Activated CD8-positive, alpha-beta T cell treated with anti-CD3 and anti-CD28 coated beads for 36 hours (primary cell): ENCODE results near the gene SCFD1. TPM values are rescaled to one million over a fixed set of nuclear protein-coding genes. Genes with fewer than 3 reads are reported as not detected.

Source experiments
- ATAC-seq: fragments of 200-7000 bp; cut with Tn5 transposase; one replicate; pipeline ENCODE4 v1.10.0; 2021; ENCODE audit warnings: mild to moderate bottlenecking, moderate library complexity
- CTCF ChIA-PET: fragments of 350-600 bp; sonication (Branson Sonifier 250); formaldehyde crosslinking; loops from one replicate; lab custom pipeline; 2021; ENCODE audit warnings: antibody characterized with exemption; lab: Charles Lee
- POLR2A ChIA-PET: fragments of 350-600 bp; sonication (Branson Sonifier 250); formaldehyde crosslinking; loops from one replicate; lab custom pipeline; 2021; ENCODE audit warnings: antibody characterized with exemption; lab: Charles Lee
- DNase-seq: peaks from one replicate; pipeline ENCODE4 v3.0.0-alpha.2; 2020
- H3K27ac Mint-ChIP-seq: one replicate; pipeline ENCODE4 v1.8.0; 2021; ENCODE audit warnings: mild to moderate bottlenecking, mixed read lengths
- H3K27me3 Mint-ChIP-seq: one replicate; pipeline ENCODE4 v1.8.0; 2021; ENCODE audit warnings: mixed read lengths
- H3K36me3 Mint-ChIP-seq: one replicate; pipeline ENCODE4 v1.8.0; 2021; ENCODE audit warnings: low read depth, mixed read lengths
- H3K4me1 Mint-ChIP-seq: one replicate; pipeline ENCODE4 v1.8.0; 2021; ENCODE audit warnings: low read depth, mixed read lengths
- H3K4me3 Mint-ChIP-seq: one replicate; pipeline ENCODE4 v1.8.0; 2021; ENCODE audit warnings: mild to moderate bottlenecking, moderate library complexity, mixed read lengths
- H3K9me3 Mint-ChIP-seq: one replicate; pipeline ENCODE4 v1.8.0; 2021; ENCODE audit warnings: mixed read lengths
- intact Hi-C: fragments of 100-400 bp; cut with micrococcal nuclease; formaldehyde crosslinking; loops from one replicate; pipeline ENCODE4 v1.10.0; 2022
- total RNA-seq, 2 experiments: library from RNA; stranded (reverse); gene quantifications; one replicate each; pipeline ENCODE4 v1.2.3, GENCODE V29; 2021
- TF ChIP-seq, protein P1 (sequence below): fragments of 200-600 bp; IDR thresholded peaks from one replicate; pipeline ENCODE4 v1.8.0; 2022; ENCODE audit warnings: antibody characterized with exemption, mild to moderate bottlenecking

Gene SCFD1
- total RNA-seq, 2 experiments from 2014 or later: 61.6 to 67.2 TPM

DNA sequence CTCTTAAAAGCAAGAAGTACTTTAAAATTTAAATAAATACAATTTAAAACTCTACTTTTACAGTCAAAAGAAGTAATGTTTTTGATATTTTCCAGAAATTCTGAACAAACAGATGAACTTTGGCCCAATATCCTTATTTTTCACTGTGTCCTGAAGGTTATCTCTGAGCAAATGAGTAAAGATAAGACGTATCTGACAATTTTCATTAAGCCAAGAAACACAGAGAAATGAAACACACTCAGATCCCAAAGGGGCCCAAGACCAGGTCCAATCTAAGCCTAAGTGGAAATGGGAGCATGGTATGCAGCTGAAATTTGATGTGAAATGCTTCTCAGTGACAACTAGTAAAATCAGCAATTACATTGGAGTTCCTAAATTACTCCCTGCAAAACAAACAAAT, 146.7 kb downstream of the SCFD1 start:
- peaks cover 19% of the 10 kb centered on the region for H3K27me3 Mint-ChIP-seq
- no peak overlapping the region for H3K27ac Mint-ChIP-seq
- ChIA-PET POLR2A (no interaction called here), CTCF (no interaction called here)
- ATAC-seq: no peak
- TF ChIP-seq, protein P1, sequence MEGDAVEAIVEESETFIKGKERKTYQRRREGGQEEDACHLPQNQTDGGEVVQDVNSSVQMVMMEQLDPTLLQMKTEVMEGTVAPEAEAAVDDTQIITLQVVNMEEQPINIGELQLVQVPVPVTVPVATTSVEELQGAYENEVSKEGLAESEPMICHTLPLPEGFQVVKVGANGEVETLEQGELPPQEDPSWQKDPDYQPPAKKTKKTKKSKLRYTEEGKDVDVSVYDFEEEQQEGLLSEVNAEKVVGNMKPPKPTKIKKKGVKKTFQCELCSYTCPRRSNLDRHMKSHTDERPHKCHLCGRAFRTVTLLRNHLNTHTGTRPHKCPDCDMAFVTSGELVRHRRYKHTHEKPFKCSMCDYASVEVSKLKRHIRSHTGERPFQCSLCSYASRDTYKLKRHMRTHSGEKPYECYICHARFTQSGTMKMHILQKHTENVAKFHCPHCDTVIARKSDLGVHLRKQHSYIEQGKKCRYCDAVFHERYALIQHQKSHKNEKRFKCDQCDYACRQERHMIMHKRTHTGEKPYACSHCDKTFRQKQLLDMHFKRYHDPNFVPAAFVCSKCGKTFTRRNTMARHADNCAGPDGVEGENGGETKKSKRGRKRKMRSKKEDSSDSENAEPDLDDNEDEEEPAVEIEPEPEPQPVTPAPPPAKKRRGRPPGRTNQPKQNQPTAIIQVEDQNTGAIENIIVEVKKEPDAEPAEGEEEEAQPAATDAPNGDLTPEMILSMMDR: no peak
- peaks cover 8% of the 10 kb centered on the region for H3K9me3 Mint-ChIP-seq
- intact Hi-C loops: no loop called here
- no peak overlapping the region for H3K4me3 Mint-ChIP-seq
- H3K36me3 Mint-ChIP-seq: peaks cover under 1% of the 10 kb centered on the region
- no peak for DNase-seq
- H3K4me1 Mint-ChIP-seq: no peaks in the 10 kb centered on the region

DNA sequence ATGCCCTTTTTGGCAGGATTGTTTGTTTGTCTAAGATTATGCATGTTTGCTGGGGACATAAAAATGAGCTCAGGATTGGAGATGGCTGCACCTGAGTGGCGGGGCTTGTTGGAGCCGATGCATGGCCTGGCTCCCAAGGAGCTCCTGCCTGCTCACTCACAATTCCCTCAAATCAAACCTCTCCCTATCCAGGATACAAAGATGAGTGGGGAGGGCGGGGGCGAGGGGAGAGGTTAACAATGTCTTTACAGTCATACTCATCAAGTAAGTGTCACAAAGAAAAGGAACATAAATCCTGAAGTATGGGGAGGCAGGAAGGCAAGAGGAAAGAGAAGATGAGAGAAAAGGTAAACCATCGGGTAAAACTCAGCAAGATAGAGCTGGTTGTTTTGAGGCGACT, 148.3 kb downstream of the SCFD1 start:
- Mint-ChIP-seq H3K27me3 (peaks cover 22% of the 10 kb centered on the region), H3K36me3 (no peaks in the 10 kb centered on the region), H3K4me3 (no peak overlapping the region), H3K27ac (no peak overlapping the region), H3K9me3 (no peaks in the 10 kb centered on the region), H3K4me1 (no peaks in the 10 kb centered on the region)
- ChIA-PET CTCF (no interaction called here), POLR2A (no interaction called here)
- TF ChIP-seq, protein P1: no peak
- ATAC-seq: no peak
- intact Hi-C loops: no loop called here
- DNase-seq: no peak

DNA sequence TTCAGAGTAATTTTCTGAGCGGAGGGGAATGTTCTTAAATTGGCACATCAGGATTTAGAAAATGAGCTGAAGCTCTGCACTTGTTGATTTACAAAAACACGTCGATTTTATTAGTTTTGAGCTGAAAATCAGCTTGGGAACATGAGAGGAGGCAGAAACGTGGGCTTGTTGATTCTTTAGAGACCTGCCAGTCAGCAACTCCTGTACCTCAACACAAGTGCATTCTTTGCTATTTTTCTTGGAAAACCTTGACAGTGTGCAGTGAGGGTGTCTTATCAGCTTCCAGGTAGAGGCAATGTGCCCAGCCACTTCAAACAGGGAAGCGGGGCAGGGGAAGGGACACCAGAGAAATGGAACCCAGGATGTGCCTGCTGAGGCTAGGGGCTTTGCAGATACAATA, 149.5 kb downstream of the SCFD1 start:
- TF ChIP-seq, protein P1: no peak
- intact Hi-C loops: no loop called here
- H3K27me3 Mint-ChIP-seq: peaks cover 22% of the 10 kb centered on the region
- H3K4me3 Mint-ChIP-seq: no peak overlapping the region
- H3K4me1 Mint-ChIP-seq: no peaks in the 10 kb centered on the region
- no peaks in the 10 kb centered on the region for H3K9me3 Mint-ChIP-seq
- ATAC-seq (no peak), DNase-seq (no peak)
- CTCF ChIA-PET: no interaction called here
- H3K36me3 Mint-ChIP-seq: no peaks in the 10 kb centered on the region
- no peak overlapping the region for H3K27ac Mint-ChIP-seq
- POLR2A ChIA-PET: no interaction called here

DNA sequence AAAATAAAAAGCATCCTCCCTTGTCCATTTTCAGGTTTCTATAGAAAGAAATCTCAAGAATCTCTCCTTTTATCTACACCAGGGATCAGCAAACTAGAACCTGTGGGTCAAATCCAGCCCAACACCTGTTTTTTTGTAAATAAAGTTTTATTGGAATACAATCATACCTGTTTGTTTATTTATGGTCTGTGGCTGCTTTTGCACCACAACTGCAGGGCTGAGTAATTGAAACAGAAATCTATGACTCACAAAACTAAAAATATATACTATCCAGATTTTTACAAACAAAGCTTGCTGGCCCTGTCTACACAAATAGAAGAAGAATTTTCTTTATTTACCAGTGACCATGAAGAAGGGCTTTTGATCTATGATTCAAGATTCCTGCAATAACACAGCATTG, 157.1 kb downstream of the SCFD1 start:
- ChIA-PET CTCF (no interaction called here), POLR2A (no interaction called here)
- H3K9me3 Mint-ChIP-seq: no peaks in the 10 kb centered on the region
- TF ChIP-seq, protein P1: no peak
- H3K36me3 Mint-ChIP-seq: no peaks in the 10 kb centered on the region
- intact Hi-C loops: no loop called here
- no peak for DNase-seq
- H3K27ac Mint-ChIP-seq: no peak overlapping the region
- H3K4me1 Mint-ChIP-seq: no peaks in the 10 kb centered on the region
- H3K27me3 Mint-ChIP-seq: peaks cover 18% of the 10 kb centered on the region
- no peak for ATAC-seq
- no peak overlapping the region for H3K4me3 Mint-ChIP-seq

Other genes with a start within 250 kb of the SCFD1 start
- 10 to 100 TPM; 21.5 to 27.0 TPM for gene G2E3, start 63.2 kb upstream of the SCFD1 start, total RNA-seq